Endothelial cell of umbilical vein (primary cell): ENCODE data around the gene TGFBR3.

ENCODE experiments used
- EZH2 ChIP-seq: IDR thresholded peaks from 2 replicates; pipeline ENCODE4 v1.6.1; 2012; ENCODE audit warnings: borderline replicate concordance, low read depth, mild to moderate bottlenecking, moderate library complexity, low read length, inconsistent platforms; ENCODE audit not compliant: severe bottlenecking
- GATA2 ChIP-seq: IDR thresholded peaks from 2 replicates; pipeline ENCODE4 v1.7.0; 2011; ENCODE audit warnings: low read depth, mild to moderate bottlenecking, moderate library complexity, mixed read lengths, low read length; ENCODE audit not compliant: insufficient read length, insufficient read depth
- JUN ChIP-seq: IDR thresholded peaks from 2 replicates; pipeline ENCODE4 v1.6.1; 2011; ENCODE audit warnings: borderline replicate concordance, low read depth; ENCODE audit not compliant: insufficient read length, insufficient read depth
- MYC ChIP-seq: IDR thresholded peaks from one replicate; pipeline ENCODE4 v1.6.1; 2011; ENCODE audit warnings: mild to moderate bottlenecking, low read depth, low read length
- POLR2A ChIP-seq: IDR thresholded peaks from 2 replicates; pipeline ENCODE4 v1.6.1; 2012; ENCODE audit warnings: low read depth, mild to moderate bottlenecking, control low read depth, low read length
- POLR2AphosphoS5 ChIP-seq: IDR thresholded peaks from 2 replicates; pipeline ENCODE4 v1.6.1; 2012; ENCODE audit warnings: low read depth, mild to moderate bottlenecking, control low read depth, low read length, moderate library complexity; ENCODE audit not compliant: insufficient read depth
- TF ChIP-seq, protein P1 (sequence below): IDR thresholded peaks from 2 replicates; pipeline ENCODE4 v1.6.1; 2011; ENCODE audit not compliant: insufficient read depth, insufficient read length
- TF ChIP-seq, protein P2 (sequence below), 2 donors: IDR thresholded peaks; 1 replicate in 1 of 2; 2 replicates in 1 of 2; pipeline ENCODE4 v1.5.1; 2011; ENCODE audit warnings: low read length in 2 of 2, mild to moderate bottlenecking in 2 of 2, moderate library complexity in 2 of 2, control low read depth in 1 of 2, inconsistent platforms in 1 of 2, low read depth in 1 of 2; ENCODE audit not compliant: insufficient read depth in 1 of 2; ENCODE audit errors: extremely low read depth in 1 of 2

DNA sequence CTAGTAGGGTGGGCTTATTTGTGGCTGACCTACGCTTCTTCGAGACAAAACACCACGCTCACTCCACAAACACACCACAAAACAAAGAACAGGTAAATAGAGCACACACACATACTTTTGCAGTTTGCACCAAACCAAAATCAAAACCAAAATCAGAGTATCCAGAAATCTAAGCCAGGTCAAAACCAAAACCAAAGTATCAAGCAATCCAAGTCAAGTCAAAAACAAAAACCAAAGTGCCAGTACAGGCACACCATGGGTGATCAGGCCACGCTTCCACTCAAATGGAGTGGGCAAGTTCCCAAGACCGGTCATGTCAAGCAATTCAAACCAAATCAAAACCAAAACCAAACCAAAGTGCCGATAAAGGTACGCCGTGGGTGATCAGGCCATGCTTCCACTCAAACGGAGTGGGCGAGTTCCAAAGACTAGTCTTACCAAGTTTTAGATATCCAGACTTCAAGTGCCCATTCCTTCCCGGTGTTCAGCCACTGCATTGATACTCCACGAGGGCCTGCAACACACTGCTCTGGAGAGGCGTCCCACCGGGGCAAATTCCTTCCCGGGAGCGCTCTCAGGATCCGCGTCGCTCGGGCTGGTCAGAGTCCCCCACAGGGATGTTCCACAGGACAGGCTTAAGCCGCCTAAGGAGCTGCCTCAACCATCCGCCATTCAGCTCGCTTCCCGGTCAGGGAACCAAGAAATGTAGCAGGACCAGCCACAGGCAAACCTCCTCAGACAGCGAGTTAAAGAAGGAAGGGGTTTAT is 216.2 kb downstream of the TGFBR3 start:
- TF ChIP-seq, protein P1, sequence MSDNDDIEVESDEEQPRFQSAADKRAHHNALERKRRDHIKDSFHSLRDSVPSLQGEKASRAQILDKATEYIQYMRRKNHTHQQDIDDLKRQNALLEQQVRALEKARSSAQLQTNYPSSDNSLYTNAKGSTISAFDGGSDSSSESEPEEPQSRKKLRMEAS: no peak
- TF ChIP-seq, protein P2, sequence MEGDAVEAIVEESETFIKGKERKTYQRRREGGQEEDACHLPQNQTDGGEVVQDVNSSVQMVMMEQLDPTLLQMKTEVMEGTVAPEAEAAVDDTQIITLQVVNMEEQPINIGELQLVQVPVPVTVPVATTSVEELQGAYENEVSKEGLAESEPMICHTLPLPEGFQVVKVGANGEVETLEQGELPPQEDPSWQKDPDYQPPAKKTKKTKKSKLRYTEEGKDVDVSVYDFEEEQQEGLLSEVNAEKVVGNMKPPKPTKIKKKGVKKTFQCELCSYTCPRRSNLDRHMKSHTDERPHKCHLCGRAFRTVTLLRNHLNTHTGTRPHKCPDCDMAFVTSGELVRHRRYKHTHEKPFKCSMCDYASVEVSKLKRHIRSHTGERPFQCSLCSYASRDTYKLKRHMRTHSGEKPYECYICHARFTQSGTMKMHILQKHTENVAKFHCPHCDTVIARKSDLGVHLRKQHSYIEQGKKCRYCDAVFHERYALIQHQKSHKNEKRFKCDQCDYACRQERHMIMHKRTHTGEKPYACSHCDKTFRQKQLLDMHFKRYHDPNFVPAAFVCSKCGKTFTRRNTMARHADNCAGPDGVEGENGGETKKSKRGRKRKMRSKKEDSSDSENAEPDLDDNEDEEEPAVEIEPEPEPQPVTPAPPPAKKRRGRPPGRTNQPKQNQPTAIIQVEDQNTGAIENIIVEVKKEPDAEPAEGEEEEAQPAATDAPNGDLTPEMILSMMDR (IDR thresholded peaks at IDR 0.05; ENCODE audit: extremely low read depth in 1 of 2, insufficient read depth in 1 of 2, low read depth in 1 of 2, low read length in 2 of 2): no peak
- TF ChIP-seq POLR2A (no peak), JUN (no peak), MYC (no peak), GATA2 (no peak), EZH2 (no peak), POLR2AphosphoS5 (no peak)
